Loucy (cell line): Measurements from ENCODE around the gene C21orf58.

Source experiments
- H2AFZ ChIP-seq: fragments of 200-600 bp; sonication (generic); 2 replicates; pipeline ENCODE4 v1.6.0; 2016; ENCODE audit warnings: antibody characterized with exemption, mild to moderate bottlenecking, low read length, moderate library complexity
- H3F3A ChIP-seq: fragments of 200-600 bp; 2 replicates; pipeline ENCODE4 v1.6.0; 2016; ENCODE audit warnings: antibody characterized with exemption, low read depth, mild to moderate bottlenecking
- H3K27me3 ChIP-seq: fragments of 200-600 bp; sonication (generic); 2 replicates; pipeline ENCODE4 v1.6.1; 2014; ENCODE audit warnings: low read length, mild to moderate bottlenecking; ENCODE audit not compliant: insufficient read depth, poor library complexity, severe bottlenecking
- H3K36me3 ChIP-seq: fragments of 200-600 bp; sonication (generic); 2 replicates; pipeline ENCODE4 v1.6.1; 2016; ENCODE audit warnings: low read length; ENCODE audit not compliant: insufficient read depth
- H3K4me1 ChIP-seq: fragments of 200-600 bp; sonication (generic); 2 replicates; pipeline ENCODE4 v1.5.1; 2014; ENCODE audit warnings: low read length, mild to moderate bottlenecking; ENCODE audit not compliant: insufficient read depth, poor library complexity, severe bottlenecking
- H3K4me2 ChIP-seq: fragments of 200-600 bp; sonication (generic); 2 replicates; pipeline ENCODE4 v1.6.0; 2014; ENCODE audit warnings: antibody characterized with exemption, low read length, low read depth, mild to moderate bottlenecking; ENCODE audit not compliant: poor library complexity, severe bottlenecking
- H3K4me3 ChIP-seq: fragments of 200-600 bp; sonication (generic); 2 replicates; pipeline ENCODE4 v1.5.1; 2014; ENCODE audit warnings: low read length, mild to moderate bottlenecking, mixed read lengths; ENCODE audit not compliant: poor library complexity, severe bottlenecking
- H3K79me2 ChIP-seq: fragments of 200-600 bp; sonication (generic); 2 replicates; pipeline ENCODE4 v1.6.1; 2014; ENCODE audit warnings: low read length; ENCODE audit not compliant: insufficient read depth
- H3K9ac ChIP-seq: fragments of 200-600 bp; sonication (generic); 2 replicates; pipeline ENCODE4 v1.6.0; 2014; ENCODE audit warnings: mild to moderate bottlenecking, low read depth, low read length, moderate library complexity; ENCODE audit not compliant: poor library complexity, severe bottlenecking
- H3K9me2 ChIP-seq: fragments of 200-600 bp; sonication (generic); replicated peaks from 2 replicates; pipeline ENCODE4 v1.6.1; 2016; ENCODE audit warnings: low read depth, low read length, mixed read lengths
- H3K9me3 ChIP-seq: fragments of 200-600 bp; sonication (generic); 2 replicates; pipeline ENCODE4 v1.6.1; 2014; ENCODE audit warnings: mild to moderate bottlenecking, antibody characterized with exemption, low read length, low read depth; ENCODE audit not compliant: insufficient read depth
- H4K20me1 ChIP-seq: fragments of 200-600 bp; sonication (generic); 2 replicates; pipeline ENCODE4 v1.6.0; 2014; ENCODE audit warnings: antibody characterized with exemption, low read length, mild to moderate bottlenecking; ENCODE audit not compliant: insufficient read depth, poor library complexity, severe bottlenecking
- CTCF ChIP-seq: fragments of 200-600 bp; sonication (generic); conservative IDR thresholded peaks from 2 replicates; pipeline ENCODE4 v1.5.1; 2014; ENCODE audit warnings: mild to moderate bottlenecking, antibody characterized with exemption, low read length
- EZH2phosphoT487 ChIP-seq: fragments of 200-600 bp; IDR thresholded peaks from 2 replicates; pipeline ENCODE4 v1.6.1; 2018; ENCODE audit warnings: antibody characterized with exemption, mild to moderate bottlenecking, moderate library complexity, borderline replicate concordance

Gene C21orf58

GRCh38 chr21:46327711-46328110 is 4.0 kb upstream of the C21orf58 start:
- H4K20me1 ChIP-seq: peaks cover 30% of the 10 kb centered on the region
- peak overlapping the region; percentile 32 for H3K4me2 ChIP-seq
- TF ChIP-seq CTCF (no peak), EZH2phosphoT487 (no peak)
- no peaks in the 10 kb centered on the region for H3F3A ChIP-seq
- no peaks in the 10 kb centered on the region for H3K9me2 ChIP-seq
- H3K27me3 ChIP-seq: peaks cover 12% of the 10 kb centered on the region
- peaks cover 89% of the 10 kb centered on the region for H3K79me2 ChIP-seq
- peaks cover 33% of the 10 kb centered on the region for H3K36me3 ChIP-seq
- H3K9me3 ChIP-seq: no peaks in the 10 kb centered on the region
- H3K9ac ChIP-seq: no peak overlapping the region
- no peak overlapping the region for H3K4me3 ChIP-seq
- peaks cover 34% of the 10 kb centered on the region for H3K4me1 ChIP-seq
- H2AFZ ChIP-seq: no peak overlapping the region

GRCh38 chr21:46326110-46326703 is 2.5 kb upstream of the C21orf58 start:
- Histone ChIP-seq H3K4me1 (peaks cover 42% of the 10 kb centered on the region), H2AFZ (no peak overlapping the region), H3F3A (peaks cover 9% of the 10 kb centered on the region), H3K9ac (peak overlapping the region; percentile 96), H3K9me2 (no peaks in the 10 kb centered on the region), H3K4me3 (peak overlapping the region; percentile 92), H3K27me3 (peaks cover 17% of the 10 kb centered on the region), H4K20me1 (peaks cover 41% of the 10 kb centered on the region), H3K36me3 (peaks cover 23% of the 10 kb centered on the region; the same call in 1 of the 2 replicates), H3K4me2 (peak overlapping the region; percentile 95), H3K9me3 (no peaks in the 10 kb centered on the region), H3K79me2 (peaks cover 89% of the 10 kb centered on the region)
- TF ChIP-seq EZH2phosphoT487: no peak
- peak; percentile 54 for TF ChIP-seq CTCF

- Histone ChIP-seq H3K4me2 (peak overlapping the region; percentile 95), H3F3A (peaks cover 16% of the 10 kb centered on the region), H3K36me3 (peaks cover 14% of the 10 kb centered on the region; the same call in 1 of the 2 replicates), H4K20me1 (peaks cover 38% of the 10 kb centered on the region), H3K4me1 (peaks cover 48% of the 10 kb centered on the region), H3K9ac (peak overlapping the region; percentile 96), H3K9me2 (no peaks in the 10 kb centered on the region), H2AFZ (peak overlapping the region; percentile 77), H3K79me2 (peaks cover 83% of the 10 kb centered on the region), H3K4me3 (peak overlapping the region; percentile 92), H3K27me3 (peaks cover 17% of the 10 kb centered on the region), H3K9me3 (no peaks in the 10 kb centered on the region)
- TF ChIP-seq CTCF: peak; percentile 35
- no peak for TF ChIP-seq EZH2phosphoT487
Observed at GRCh38 chr21:46325073-46325912, 1.6 kb upstream of the C21orf58 start.
